HG03139 (cell line): Measurements from ENCODE around the gene LMOD1.
"Not testable (repeated sequence)": the region's sequence is repeated elsewhere in the genome, so short reads cannot be mapped to it uniquely, and the experiment has no call there.

Experiments used
- ATAC-seq: cut with Tn5 transposase; IDR thresholded peaks from one replicate; pipeline ENCODE4 v1.9.1; 2021; ENCODE audit not compliant: unreplicated experiment

Gene LMOD1

GRCh38 chr1:201946224-201946908, at the start of gene LMOD1:
Gene LMOD1 (minus strand): TSS chr1:201946548. CDS start chr1:201946340, 208 bp downstream.
- ATAC-seq: no peak

GRCh38 chr1:201990427-201990826, 44.1 kb upstream of the LMOD1 start:
- no peak for ATAC-seq

- no peak for ATAC-seq
Observed at GRCh38 chr1:201989354-201990128, 43.2 kb upstream of the LMOD1 start.

- no peak for ATAC-seq
Observed at GRCh38 chr1:201988601-201989000, 42.3 kb upstream of the LMOD1 start.

GRCh38 chr1:201985355-201985754, 39.0 kb upstream of the LMOD1 start:
- ATAC-seq: no peak

- ATAC-seq: no peak
Observed at GRCh38 chr1:201984446-201984845, 38.1 kb upstream of the LMOD1 start.

GRCh38 chr1:201983380-201983805, 37.0 kb upstream of the LMOD1 start:
- ATAC-seq: no peak

GRCh38 chr1:201982623-201983379, 36.5 kb upstream of the LMOD1 start, which contains the start of gene RNPEP:
Gene RNPEP (plus strand): TSS chr1:201982648. CDS start chr1:201982667, 19 bp downstream.
- ATAC-seq: peak; percentile 32

- peak; percentile 81 for ATAC-seq
Observed at GRCh38 chr1:201982082-201982622, 35.8 kb upstream of the LMOD1 start.

- no peak for ATAC-seq
Observed at GRCh38 chr1:201970334-201971159, 24.2 kb upstream of the LMOD1 start.

GRCh38 chr1:201968202-201968925, 22.0 kb upstream of the LMOD1 start:
- ATAC-seq: no peak

- no peak for ATAC-seq
Observed at GRCh38 chr1:201966171-201966570, 19.8 kb upstream of the LMOD1 start.

- ATAC-seq: no peak
Observed at GRCh38 chr1:201964261-201964660, 17.9 kb upstream of the LMOD1 start.

- ATAC-seq: not testable (repeated sequence)
Observed at GRCh38 chr1:201962382-201962781, 16.0 kb upstream of the LMOD1 start.

GRCh38 chr1:201958348-201958747, 12.0 kb upstream of the LMOD1 start:
- no peak for ATAC-seq

- no peak for ATAC-seq
Observed at GRCh38 chr1:201955729-201956143, 9.4 kb upstream of the LMOD1 start.

GRCh38 chr1:201955009-201955728, 8.8 kb upstream of the LMOD1 start, which contains the start of gene TIMM17A:
Gene TIMM17A (plus strand): TSS chr1:201955503. CDS start chr1:201955527, 24 bp downstream.
- ATAC-seq: peak; percentile 99

- ATAC-seq: no peak
Observed at GRCh38 chr1:201954263-201955008, 8.1 kb upstream of the LMOD1 start.
